ENCODE measurements around the gene SEMA3A.

- TF ChIP-seq CTCF (IDR thresholded peaks at IDR 0.05; ENCODE audit: low read depth, low read length, missing input control) (no peak), ZBTB33 (IDR thresholded peaks at IDR 0.05) (no peak), GABPA (IDR thresholded peaks at IDR 0.05 in 1 of 2, conservative IDR thresholded peaks at IDR 0.05 in 1 of 2) (no peak), REST (IDR thresholded peaks at IDR 0.05) (no peak), JUND (IDR thresholded peaks at IDR 0.05) (no peak), MAX (IDR thresholded peaks at IDR 0.05) (no peak), HNF4G (IDR thresholded peaks at IDR 0.05) (no peak), RAD21 (IDR thresholded peaks at IDR 0.05) (no peak), YY1 (IDR thresholded peaks at IDR 0.05) (no peak), TAF1 (conservative IDR thresholded peaks at IDR 0.05) (no peak), ATF3 (IDR thresholded peaks at IDR 0.05) (no peak), RXRA (IDR thresholded peaks at IDR 0.05) (no peak), EGR1 (IDR thresholded peaks at IDR 0.05; ENCODE audit: low read depth in 2 of 2) (no peak)
These were observed 208.8 kb downstream of the SEMA3A start for GRCh38 chr7:83985821-83986220.

Data from liver (tissue), 3 donors.